ENCODE data around the gene LPIN1.

The LPIN1 gene

GRCh38 chr2:11746376-11746806 lies at the start of gene LPIN1:
Gene LPIN1, plus strand, starts transcription at chr2:11746632. Its CDS starts 18,910 bp downstream, at chr2:11765542.
- Histone ChIP-seq H3K4me3 (ENCODE audit: low read length) (peak within 1 kb of the TSS; percentile 66), H3K9me3 (ENCODE audit: low read length) (no peaks in the 10 kb centered on the region), H3K4me1 (ENCODE audit: insufficient read depth, low read length) (peaks cover 63% of the 10 kb centered on the region), H3K27me3 (ENCODE audit: insufficient read depth, low read length) (no peaks in the 10 kb centered on the region), H2AFZ (ENCODE audit: low read depth, low read length) (peak within 1 kb of the TSS; percentile 84), H3K36me3 (ENCODE audit: insufficient read depth, low read length) (no peaks in the 10 kb centered on the region)

GRCh38 chr2:11696736-11697102 lies 49.7 kb upstream of the LPIN1 start:
- Histone ChIP-seq H3K9me3 (ENCODE audit: low read length) (no peaks in the 10 kb centered on the region), H3K4me3 (ENCODE audit: low read length) (no peak overlapping the region), H3K27me3 (ENCODE audit: insufficient read depth, low read length) (no peaks in the 10 kb centered on the region), H3K36me3 (ENCODE audit: insufficient read depth, low read length) (no peaks in the 10 kb centered on the region), H2AFZ (ENCODE audit: low read depth, low read length) (peak overlapping the region; percentile 43), H3K4me1 (ENCODE audit: insufficient read depth, low read length) (peaks cover 15% of the 10 kb centered on the region)

- H3K4me1 ChIP-seq (ENCODE audit: insufficient read depth, low read length), result peaks cover 15% of the 10 kb centered on the region
- H3K9me3 ChIP-seq (ENCODE audit: low read length), result no peaks in the 10 kb centered on the region
- no peaks in the 10 kb centered on the region for H3K36me3 ChIP-seq (ENCODE audit: insufficient read depth, low read length)
- H3K4me3 ChIP-seq (ENCODE audit: low read length), result no peak overlapping the region
- no peaks in the 10 kb centered on the region for H3K27me3 ChIP-seq (ENCODE audit: insufficient read depth, low read length)
- H2AFZ ChIP-seq (ENCODE audit: low read depth, low read length), result peak overlapping the region; percentile 43
Measured at GRCh38 chr2:11697103-11697871, 49.1 kb upstream of the LPIN1 start.

GRCh38 chr2:11698009-11698922 lies 48.2 kb upstream of the LPIN1 start:
- H3K27me3 ChIP-seq (ENCODE audit: insufficient read depth, low read length), result no peaks in the 10 kb centered on the region
- H3K9me3 ChIP-seq (ENCODE audit: low read length), result no peaks in the 10 kb centered on the region
- H3K4me1 ChIP-seq (ENCODE audit: insufficient read depth, low read length), result peaks cover 15% of the 10 kb centered on the region
- no peak overlapping the region for H2AFZ ChIP-seq (ENCODE audit: low read depth, low read length)
- no peaks in the 10 kb centered on the region for H3K36me3 ChIP-seq (ENCODE audit: insufficient read depth, low read length)
- no peak overlapping the region for H3K4me3 ChIP-seq (ENCODE audit: low read length)

- peaks cover 15% of the 10 kb centered on the region for H3K4me1 ChIP-seq (ENCODE audit: insufficient read depth, low read length)
- H3K27me3 ChIP-seq (ENCODE audit: insufficient read depth, low read length), result no peaks in the 10 kb centered on the region
- H2AFZ ChIP-seq (ENCODE audit: low read depth, low read length), result no peak overlapping the region
- no peaks in the 10 kb centered on the region for H3K36me3 ChIP-seq (ENCODE audit: insufficient read depth, low read length)
- no peak overlapping the region for H3K4me3 ChIP-seq (ENCODE audit: low read length)
- no peaks in the 10 kb centered on the region for H3K9me3 ChIP-seq (ENCODE audit: low read length)
Measured at GRCh38 chr2:11699686-11700670, 46.5 kb upstream of the LPIN1 start.

- no peak overlapping the region for H3K4me3 ChIP-seq (ENCODE audit: low read length)
- H3K9me3 ChIP-seq (ENCODE audit: low read length), result peaks cover 4% of the 10 kb centered on the region
- no peak overlapping the region for H2AFZ ChIP-seq (ENCODE audit: low read depth, low read length)
- H3K27me3 ChIP-seq (ENCODE audit: insufficient read depth, low read length), result no peaks in the 10 kb centered on the region
- H3K36me3 ChIP-seq (ENCODE audit: insufficient read depth, low read length), result no peaks in the 10 kb centered on the region
- peaks cover 15% of the 10 kb centered on the region for H3K4me1 ChIP-seq (ENCODE audit: insufficient read depth, low read length)
Measured at GRCh38 chr2:11701206-11701605, 45.2 kb upstream of the LPIN1 start.

GRCh38 chr2:11701751-11702301 lies 44.6 kb upstream of the LPIN1 start:
- no peaks in the 10 kb centered on the region for H3K36me3 ChIP-seq (ENCODE audit: insufficient read depth, low read length)
- no peaks in the 10 kb centered on the region for H3K27me3 ChIP-seq (ENCODE audit: insufficient read depth, low read length)
- H3K4me1 ChIP-seq (ENCODE audit: insufficient read depth, low read length), result peaks cover 11% of the 10 kb centered on the region
- H2AFZ ChIP-seq (ENCODE audit: low read depth, low read length), result no peak overlapping the region
- H3K9me3 ChIP-seq (ENCODE audit: low read length), result peaks cover 4% of the 10 kb centered on the region
- H3K4me3 ChIP-seq (ENCODE audit: low read length), result no peak overlapping the region

- H2AFZ ChIP-seq (ENCODE audit: low read depth, low read length), result no peak overlapping the region
- H3K27me3 ChIP-seq (ENCODE audit: insufficient read depth, low read length), result no peaks in the 10 kb centered on the region
- peaks cover 4% of the 10 kb centered on the region for H3K9me3 ChIP-seq (ENCODE audit: low read length)
- H3K36me3 ChIP-seq (ENCODE audit: insufficient read depth, low read length), result no peaks in the 10 kb centered on the region
- no peak overlapping the region for H3K4me3 ChIP-seq (ENCODE audit: low read length)
- no peaks in the 10 kb centered on the region for H3K4me1 ChIP-seq (ENCODE audit: insufficient read depth, low read length)
Measured at GRCh38 chr2:11702946-11703345, 43.5 kb upstream of the LPIN1 start.

- Histone ChIP-seq H3K4me3 (ENCODE audit: low read length) (no peak overlapping the region), H2AFZ (ENCODE audit: low read depth, low read length) (no peak overlapping the region), H3K9me3 (ENCODE audit: low read length) (peaks cover 4% of the 10 kb centered on the region), H3K4me1 (ENCODE audit: insufficient read depth, low read length) (no peaks in the 10 kb centered on the region), H3K27me3 (ENCODE audit: insufficient read depth, low read length) (no peaks in the 10 kb centered on the region), H3K36me3 (ENCODE audit: insufficient read depth, low read length) (no peaks in the 10 kb centered on the region)
Measured at GRCh38 chr2:11703700-11704099, 42.7 kb upstream of the LPIN1 start.

GRCh38 chr2:11705063-11705462 lies 41.4 kb upstream of the LPIN1 start:
- no peaks in the 10 kb centered on the region for H3K36me3 ChIP-seq (ENCODE audit: insufficient read depth, low read length)
- no peaks in the 10 kb centered on the region for H3K27me3 ChIP-seq (ENCODE audit: insufficient read depth, low read length)
- peaks cover 4% of the 10 kb centered on the region for H3K9me3 ChIP-seq (ENCODE audit: low read length)
- H3K4me1 ChIP-seq (ENCODE audit: insufficient read depth, low read length), result no peaks in the 10 kb centered on the region
- H2AFZ ChIP-seq (ENCODE audit: low read depth, low read length), result no peak overlapping the region
- no peak overlapping the region for H3K4me3 ChIP-seq (ENCODE audit: low read length)

GRCh38 chr2:11705711-11706110 lies 40.7 kb upstream of the LPIN1 start:
- Histone ChIP-seq H3K27me3 (ENCODE audit: insufficient read depth, low read length) (no peaks in the 10 kb centered on the region), H3K36me3 (ENCODE audit: insufficient read depth, low read length) (no peaks in the 10 kb centered on the region), H2AFZ (ENCODE audit: low read depth, low read length) (no peak overlapping the region), H3K4me3 (ENCODE audit: low read length) (no peak overlapping the region), H3K4me1 (ENCODE audit: insufficient read depth, low read length) (no peaks in the 10 kb centered on the region), H3K9me3 (ENCODE audit: low read length) (peaks cover 4% of the 10 kb centered on the region)

GRCh38 chr2:11708106-11708505 lies 38.3 kb upstream of the LPIN1 start:
- Histone ChIP-seq H3K4me1 (ENCODE audit: insufficient read depth, low read length) (no peaks in the 10 kb centered on the region), H2AFZ (ENCODE audit: low read depth, low read length) (no peak overlapping the region), H3K27me3 (ENCODE audit: insufficient read depth, low read length) (peaks cover 3% of the 10 kb centered on the region), H3K9me3 (ENCODE audit: low read length) (peaks cover 4% of the 10 kb centered on the region), H3K36me3 (ENCODE audit: insufficient read depth, low read length) (no peaks in the 10 kb centered on the region), H3K4me3 (ENCODE audit: low read length) (no peak overlapping the region)
